ENCODE data around the gene FLACC1.
"Not testable (repeated sequence)": the region's sequence is repeated elsewhere in the genome, so short reads cannot be mapped to it uniquely, and the experiment has no call there.

Gene FLACC1

GRCh38 chr2:201254081-201254730 lies 102.9 kb downstream of the FLACC1 start:
- DNase-seq (ENCODE audit: low read depth) = no peak

GRCh38 chr2:201250741-201251140 lies 106.4 kb downstream of the FLACC1 start:
- DNase-seq (ENCODE audit: low read depth) = no peak

GRCh38 chr2:201249889-201250288 lies 107.3 kb downstream of the FLACC1 start:
- DNase-seq (ENCODE audit: low read depth) = no peak

- no peak for DNase-seq (ENCODE audit: low read depth)
Observed at GRCh38 chr2:201248288-201248844, 108.8 kb downstream of the FLACC1 start.

- no peak for DNase-seq (ENCODE audit: low read depth)
Observed at GRCh38 chr2:201246280-201246679, 110.9 kb downstream of the FLACC1 start.

- DNase-seq (ENCODE audit: low read depth) = no peak
Observed at GRCh38 chr2:201244829-201245228, 112.3 kb downstream of the FLACC1 start.

GRCh38 chr2:201242571-201243277 lies 114.4 kb downstream of the FLACC1 start:
- no peak for DNase-seq (ENCODE audit: low read depth)

GRCh38 chr2:201239167-201239935 lies 117.8 kb downstream of the FLACC1 start:
- DNase-seq (ENCODE audit: low read depth) = not testable (repeated sequence)

Measured in CMK (cell line).